ENCODE results near the gene MMP14. TPM values are rescaled to one million over a fixed set of nuclear protein-coding genes. Genes with fewer than 3 reads are reported as not detected.
"Not testable (repeated sequence)": the region's sequence is repeated elsewhere in the genome, so short reads cannot be mapped to it uniquely, and the experiment has no call there.

The MMP14 gene
- total and polyA plus RNA-seq, 2 donors, result 21.2 to 69.5 TPM

DNA sequence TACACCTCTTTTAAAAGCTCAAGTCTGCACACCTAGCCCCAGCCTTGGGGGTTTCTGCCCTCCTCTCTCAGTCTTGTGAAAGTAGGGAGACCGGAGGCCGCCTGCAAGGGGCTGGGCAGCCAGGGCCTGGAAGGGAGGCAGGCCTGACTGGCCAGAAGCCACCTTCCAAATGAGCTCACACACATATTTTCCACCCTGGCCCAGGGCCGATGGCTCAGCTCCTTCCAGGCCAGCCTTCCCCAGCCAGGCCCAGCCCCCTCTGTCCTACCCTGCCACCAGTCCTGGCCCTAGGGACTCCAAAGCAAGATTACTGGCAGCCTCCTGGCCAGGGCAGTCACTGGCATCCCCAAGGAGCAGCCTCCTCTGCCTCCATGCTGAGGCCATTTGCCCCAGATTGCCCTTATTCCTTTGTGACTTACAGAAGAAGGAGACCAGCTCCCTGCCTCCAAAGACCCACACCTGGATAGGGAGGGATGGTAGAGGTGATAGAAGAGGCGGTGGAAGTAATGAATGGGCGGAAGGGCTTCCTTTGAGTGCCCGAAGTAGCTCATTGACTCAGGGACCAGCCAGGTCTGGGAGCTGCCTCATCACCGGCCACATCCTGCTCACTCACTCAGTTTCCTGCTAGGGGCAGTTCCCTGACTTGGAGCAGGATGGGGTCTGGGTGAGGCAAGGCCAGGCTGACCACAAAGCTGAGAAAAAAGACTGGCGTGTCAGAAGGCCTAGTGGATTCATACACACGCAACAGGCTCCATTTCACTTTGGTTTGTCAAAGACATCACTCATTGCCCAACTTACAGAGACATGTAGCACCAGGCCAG, 14.8 kb downstream of the MMP14 start:
- 83% methylated on average over 9 of the region's 9 CpGs for WGBS
- Histone ChIP-seq H3K4me1 (ENCODE audit: control insufficient read depth in 2 of 2, insufficient read depth in 2 of 2, low read length in 2 of 2) (peaks cover 4 to 38% of the 10 kb centered on the region in 2 donors), H3K36me3 (ENCODE audit: control insufficient read depth in 2 of 2, insufficient read depth in 2 of 2, low read length in 1 of 2) (no peaks in the 10 kb centered on the region), H3K4me3 (ENCODE audit: low read length in 2 of 2) (no peak overlapping the region), H3K27ac (ENCODE audit: low read depth in 1 of 2, low read length in 1 of 2) (peak overlapping the region; percentile 47 to 49), H3K9me3 (ENCODE audit: control insufficient read depth in 2 of 2, insufficient read depth in 1 of 2, low read length in 1 of 2) (peaks cover 0 to 4% of the 10 kb centered on the region in 2 donors), H3K27me3 (ENCODE audit: control insufficient read depth in 2 of 2, insufficient read depth in 1 of 2, low read length in 1 of 2) (peaks cover 3 to 31% of the 10 kb centered on the region in 2 donors)
- no peak for DNase-seq (ENCODE audit: low read depth in 6 of 9, low spot score in 9 of 9)

- H3K36me3 ChIP-seq (ENCODE audit: control insufficient read depth in 2 of 2, insufficient read depth in 2 of 2, low read length in 1 of 2); DNase-seq (ENCODE audit: low read depth in 6 of 9, low spot score in 9 of 9); H3K9me3 ChIP-seq (ENCODE audit: control insufficient read depth in 2 of 2, insufficient read depth in 1 of 2, low read length in 1 of 2); H3K27ac ChIP-seq (ENCODE audit: low read depth in 1 of 2, low read length in 1 of 2); H3K4me3 ChIP-seq (ENCODE audit: low read length in 2 of 2): not testable (repeated sequence)
- Histone ChIP-seq H3K4me1 (ENCODE audit: control insufficient read depth in 2 of 2, insufficient read depth in 2 of 2, low read length in 2 of 2) (peaks cover 4 to 38% of the 10 kb centered on the region in 2 donors), H3K27me3 (ENCODE audit: control insufficient read depth in 2 of 2, insufficient read depth in 1 of 2, low read length in 1 of 2) (peaks cover 3 to 26% of the 10 kb centered on the region in 2 donors)
- 89% methylated on average over 12 of the region's 12 CpGs for WGBS
Observed at GRCh38 chr14:22852178-22852577, 15.8 kb downstream of the MMP14 start.

DNA sequence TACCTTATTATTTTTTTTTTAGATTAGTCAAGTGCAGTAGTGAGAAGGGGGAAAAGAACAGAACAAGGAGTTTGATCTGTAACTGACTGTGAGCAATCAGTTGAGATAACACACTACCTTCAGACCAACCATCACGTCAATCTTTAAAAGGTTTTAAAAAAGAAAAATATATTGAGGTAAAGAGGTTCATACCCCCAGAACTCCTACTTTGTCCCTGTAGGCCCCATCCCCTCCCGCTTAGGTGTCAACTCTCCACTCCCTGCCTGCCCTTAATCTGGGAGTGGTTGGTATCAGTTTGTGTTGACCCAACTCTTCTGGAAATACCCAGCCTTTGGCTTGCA, 16.2 kb downstream of the MMP14 start:
- H3K4me3 ChIP-seq (ENCODE audit: low read length in 2 of 2), result no peak overlapping the region
- no peak for DNase-seq (ENCODE audit: low read depth in 6 of 9, low spot score in 9 of 9)
- peaks cover 6 to 26% of the 10 kb centered on the region in 2 donors for H3K27me3 ChIP-seq (ENCODE audit: control insufficient read depth in 2 of 2, insufficient read depth in 1 of 2, low read length in 1 of 2)
- no peak overlapping the region for H3K27ac ChIP-seq (ENCODE audit: low read depth in 1 of 2, low read length in 1 of 2)
- peaks cover 0 to 6% of the 10 kb centered on the region in 2 donors for H3K9me3 ChIP-seq (ENCODE audit: control insufficient read depth in 2 of 2, insufficient read depth in 1 of 2, low read length in 1 of 2)
- WGBS, result 94% methylated on average over 2 of the region's 2 CpGs
- no peaks in the 10 kb centered on the region for H3K36me3 ChIP-seq (ENCODE audit: control insufficient read depth in 2 of 2, insufficient read depth in 2 of 2, low read length in 1 of 2)
- H3K4me1 ChIP-seq (ENCODE audit: control insufficient read depth in 2 of 2, insufficient read depth in 2 of 2, low read length in 2 of 2), result peaks cover 4 to 37% of the 10 kb centered on the region in 2 donors

- H3K36me3 ChIP-seq (ENCODE audit: control insufficient read depth in 2 of 2, insufficient read depth in 2 of 2, low read length in 1 of 2), result no peaks in the 10 kb centered on the region
- peaks cover 0 to 3% of the 10 kb centered on the region in 2 donors for H3K9me3 ChIP-seq (ENCODE audit: control insufficient read depth in 2 of 2, insufficient read depth in 1 of 2, low read length in 1 of 2)
- DNase-seq (ENCODE audit: low read depth in 6 of 9, low spot score in 9 of 9), result peak; percentile 64 to 92 (median 83)
- peaks cover 6 to 22% of the 10 kb centered on the region in 2 donors for H3K27me3 ChIP-seq (ENCODE audit: control insufficient read depth in 2 of 2, insufficient read depth in 1 of 2, low read length in 1 of 2)
- H3K4me1 ChIP-seq (ENCODE audit: control insufficient read depth in 2 of 2, insufficient read depth in 2 of 2, low read length in 2 of 2), result peaks cover under 1 to 31% of the 10 kb centered on the region in 2 donors
- H3K4me3 ChIP-seq (ENCODE audit: low read length in 2 of 2), result peak overlapping the region; percentile 50 to 58
- WGBS, result 3% methylated on average over 20 of the region's 20 CpGs
- H3K27ac ChIP-seq (ENCODE audit: low read depth in 1 of 2, low read length in 1 of 2), result peak overlapping the region in 1 of 2 donors; percentile 45
Observed at GRCh38 chr14:22852940-22853767, 16.8 kb downstream of the MMP14 start.

DNA sequence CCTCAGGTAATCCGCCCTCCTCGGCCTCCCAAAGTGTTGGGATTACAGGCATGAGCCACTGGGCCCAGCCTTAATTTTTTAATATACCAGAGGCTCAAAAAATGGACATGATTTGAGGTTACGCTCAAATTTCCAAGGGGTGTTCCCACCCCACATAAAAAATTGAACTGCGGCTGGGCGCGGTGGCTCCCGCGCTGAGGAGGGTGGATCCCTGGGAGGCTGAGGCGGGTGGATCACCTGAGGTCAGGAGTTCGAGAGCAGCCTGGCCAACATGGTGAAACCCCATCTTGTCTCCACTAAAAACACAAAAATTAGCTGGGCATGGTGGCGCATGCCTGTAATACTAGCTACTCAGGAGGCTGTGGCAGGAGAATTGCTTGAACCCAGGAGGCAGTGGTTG, 17.9 kb downstream of the MMP14 start:
- not testable (repeated sequence) for H3K9me3 ChIP-seq (ENCODE audit: control insufficient read depth in 2 of 2, insufficient read depth in 1 of 2, low read length in 1 of 2); H3K4me3 ChIP-seq (ENCODE audit: low read length in 2 of 2); H3K27ac ChIP-seq (ENCODE audit: low read depth in 1 of 2, low read length in 1 of 2); H3K36me3 ChIP-seq (ENCODE audit: control insufficient read depth in 2 of 2, insufficient read depth in 2 of 2, low read length in 1 of 2); DNase-seq (ENCODE audit: low read depth in 6 of 9, low spot score in 9 of 9)
- peaks cover 6 to 12% of the 10 kb centered on the region in 2 donors for H3K27me3 ChIP-seq (ENCODE audit: control insufficient read depth in 2 of 2, insufficient read depth in 1 of 2, low read length in 1 of 2)
- H3K4me1 ChIP-seq (ENCODE audit: control insufficient read depth in 2 of 2, insufficient read depth in 2 of 2, low read length in 2 of 2), result peaks cover 0 to 23% of the 10 kb centered on the region in 2 donors
- 98% methylated on average over 11 of the region's 11 CpGs for WGBS

GRCh38 chr14:22854963-22855724, 18.8 kb downstream of the MMP14 start:
- H3K27ac ChIP-seq (ENCODE audit: low read depth in 1 of 2, low read length in 1 of 2), result no peak overlapping the region
- no peak for DNase-seq (ENCODE audit: low read depth in 6 of 9, low spot score in 9 of 9)
- 96% methylated on average over 8 of the region's 8 CpGs for WGBS

DNA sequence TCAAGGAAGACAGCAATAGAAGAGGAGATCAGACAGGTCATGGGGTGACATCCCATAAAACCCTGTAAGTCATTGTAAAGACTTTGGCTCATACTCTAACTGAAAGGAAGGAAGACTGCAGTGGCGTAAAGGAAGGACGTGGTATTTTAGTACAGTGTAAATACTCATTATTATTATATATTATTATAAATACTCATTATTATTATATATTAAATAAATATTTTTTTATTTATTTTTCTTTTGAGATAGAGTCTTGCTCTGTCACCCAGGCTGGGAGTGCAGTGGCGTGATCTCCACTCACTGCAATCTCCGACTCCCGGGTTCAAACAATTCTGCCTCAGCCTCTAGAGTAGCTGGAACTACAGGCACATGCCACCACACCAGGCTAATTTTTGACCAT, 20.0 kb downstream of the MMP14 start:
- no peak for DNase-seq (ENCODE audit: low read depth in 6 of 9, low spot score in 9 of 9)
- 92% methylated on average over 5 of the region's 5 CpGs for WGBS
- Histone ChIP-seq H3K9me3 (ENCODE audit: control insufficient read depth in 2 of 2, insufficient read depth in 1 of 2, low read length in 1 of 2) (peaks cover 0 to 9% of the 10 kb centered on the region in 2 donors), H3K27me3 (ENCODE audit: control insufficient read depth in 2 of 2, insufficient read depth in 1 of 2, low read length in 1 of 2) (peaks cover 6 to 13% of the 10 kb centered on the region in 2 donors), H3K4me3 (ENCODE audit: low read length in 2 of 2) (no peak overlapping the region), H3K27ac (ENCODE audit: low read depth in 1 of 2, low read length in 1 of 2) (no peak overlapping the region), H3K36me3 (ENCODE audit: control insufficient read depth in 2 of 2, insufficient read depth in 2 of 2, low read length in 1 of 2) (no peaks in the 10 kb centered on the region), H3K4me1 (ENCODE audit: control insufficient read depth in 2 of 2, insufficient read depth in 2 of 2, low read length in 2 of 2) (peaks cover 0 to 16% of the 10 kb centered on the region in 2 donors)

More at GRCh38 chr14:22854963-22855724, 18.8 kb downstream of the MMP14 start:
- peaks cover 6 to 8% of the 10 kb centered on the region in 2 donors for H3K27me3 ChIP-seq (ENCODE audit: control insufficient read depth in 2 of 2, insufficient read depth in 1 of 2, low read length in 1 of 2)
- peaks cover 0 to 21% of the 10 kb centered on the region in 2 donors for H3K4me1 ChIP-seq (ENCODE audit: control insufficient read depth in 2 of 2, insufficient read depth in 2 of 2, low read length in 2 of 2)
- H3K4me3 ChIP-seq (ENCODE audit: low read length in 2 of 2), result no peak overlapping the region
- H3K9me3 ChIP-seq (ENCODE audit: control insufficient read depth in 2 of 2, insufficient read depth in 1 of 2, low read length in 1 of 2), result peaks cover 0 to 3% of the 10 kb centered on the region in 2 donors
- no peaks in the 10 kb centered on the region for H3K36me3 ChIP-seq (ENCODE audit: control insufficient read depth in 2 of 2, insufficient read depth in 2 of 2, low read length in 1 of 2)

DNA sequence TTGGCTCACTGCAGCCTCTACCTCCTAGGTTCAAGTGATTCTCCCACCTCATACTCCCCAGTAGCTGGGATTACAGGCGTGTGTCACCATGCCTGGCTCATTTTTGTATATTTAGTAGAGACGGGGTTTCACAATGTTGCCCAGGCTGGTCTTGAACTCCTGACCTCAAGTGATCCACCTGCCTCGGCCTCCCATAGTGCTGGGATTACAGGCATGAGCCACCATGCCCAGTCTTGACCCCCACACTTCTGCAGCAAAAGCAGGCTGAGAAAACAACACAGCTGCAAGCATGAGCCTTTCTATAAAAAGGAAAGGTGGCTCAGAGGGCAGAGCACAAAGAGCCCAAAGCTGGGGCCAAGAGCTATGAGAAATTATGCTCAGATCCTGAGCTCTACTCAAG, 24.0 kb downstream of the MMP14 start:
- not testable (repeated sequence) for H3K9me3 ChIP-seq (ENCODE audit: control insufficient read depth in 2 of 2, insufficient read depth in 1 of 2, low read length in 1 of 2); H3K4me3 ChIP-seq (ENCODE audit: low read length in 2 of 2); H3K36me3 ChIP-seq (ENCODE audit: control insufficient read depth in 2 of 2, insufficient read depth in 2 of 2, low read length in 1 of 2); H3K4me1 ChIP-seq (ENCODE audit: control insufficient read depth in 2 of 2, insufficient read depth in 2 of 2, low read length in 2 of 2); DNase-seq (ENCODE audit: low read depth in 6 of 9, low spot score in 9 of 9); H3K27ac ChIP-seq (ENCODE audit: low read depth in 1 of 2, low read length in 1 of 2)
- peaks cover 6 to 12% of the 10 kb centered on the region in 2 donors for H3K27me3 ChIP-seq (ENCODE audit: control insufficient read depth in 2 of 2, insufficient read depth in 1 of 2, low read length in 1 of 2)
- 95% methylated on average over 3 of the region's 3 CpGs for WGBS

Data from thymus (tissue), 11 donors.